ENCODE results near the gene SEPTIN2.

Gene SEPTIN2

GRCh38 chr2:241298673-241299072 lies 17.1 kb upstream of the SEPTIN2 start:
- H3K4me1 ChIP-seq = peaks cover 73% of the 10 kb centered on the region
- H3K9me3 ChIP-seq = 0 out of 2 replicates have a peak, but pooled peaks cover 2% of the 10 kb centered on the region
- peak overlapping the region; percentile 52 for H3K27ac ChIP-seq
- peak overlapping the region; percentile 71 for H3K4me2 ChIP-seq
- H3K27me3 ChIP-seq = no peaks in the 10 kb centered on the region
- peaks cover 17% of the 10 kb centered on the region for H3K36me3 ChIP-seq
- H4K20me1 ChIP-seq = peaks cover 85% of the 10 kb centered on the region
- H3K9ac ChIP-seq = peak overlapping the region; percentile 66
- no peak for TF ChIP-seq Cebpa-rat (IDR thresholded peaks at IDR 0.05)
- H3K4me3 ChIP-seq = 0 out of 2 replicates have a peak overlapping the region, but pooled peaks have one; percentile 7

GRCh38 chr2:241300000-241300399 lies 15.7 kb upstream of the SEPTIN2 start:
- Histone ChIP-seq H3K4me3 (no peak overlapping the region), H3K27ac (0 out of 2 replicates have a peak overlapping the region, but pooled peaks have one; percentile 12), H3K27me3 (no peaks in the 10 kb centered on the region), H3K36me3 (peaks cover 17% of the 10 kb centered on the region), H3K9me3 (0 out of 2 replicates have a peak, but pooled peaks cover 2% of the 10 kb centered on the region), H3K4me2 (peak overlapping the region; percentile 71), H3K4me1 (peaks cover 85% of the 10 kb centered on the region), H3K9ac (no peak overlapping the region), H4K20me1 (peaks cover 90% of the 10 kb centered on the region)
- TF ChIP-seq Cebpa-rat (IDR thresholded peaks at IDR 0.05) = no peak

- TF ChIP-seq Cebpa-rat (IDR thresholded peaks at IDR 0.05) = no peak
- Histone ChIP-seq H3K9ac (no peak overlapping the region), H4K20me1 (peaks cover 89% of the 10 kb centered on the region), H3K27me3 (no peaks in the 10 kb centered on the region), H3K4me1 (peaks cover 97% of the 10 kb centered on the region), H3K36me3 (0 out of 2 replicates have a peak, but pooled peaks cover 7% of the 10 kb centered on the region), H3K9me3 (no peaks in the 10 kb centered on the region), H3K27ac (no peak overlapping the region), H3K4me2 (peak overlapping the region; percentile 31), H3K4me3 (no peak overlapping the region)
Measured at GRCh38 chr2:241302083-241302482, 13.6 kb upstream of the SEPTIN2 start.

- Histone ChIP-seq H3K27me3 (no peaks in the 10 kb centered on the region), H4K20me1 (peaks cover 87% of the 10 kb centered on the region), H3K9me3 (no peaks in the 10 kb centered on the region), H3K4me3 (no peak overlapping the region), H3K27ac (no peak overlapping the region), H3K9ac (no peak overlapping the region), H3K4me2 (peak overlapping the region; percentile 31), H3K36me3 (no peaks in the 10 kb centered on the region), H3K4me1 (peaks cover 93% of the 10 kb centered on the region)
- no peak for TF ChIP-seq Cebpa-rat (IDR thresholded peaks at IDR 0.05)
Measured at GRCh38 chr2:241302759-241303651, 12.7 kb upstream of the SEPTIN2 start.

GRCh38 chr2:241304039-241304670 lies 11.6 kb upstream of the SEPTIN2 start:
- no peak overlapping the region for H3K4me3 ChIP-seq
- H3K4me2 ChIP-seq = peak overlapping the region; percentile 39; the same call in 1 of the 2 replicates
- H3K9me3 ChIP-seq = no peaks in the 10 kb centered on the region
- 0 out of 2 replicates have a peak, but pooled peaks cover 3% of the 10 kb centered on the region for H3K36me3 ChIP-seq
- no peak overlapping the region for H3K9ac ChIP-seq
- H3K4me1 ChIP-seq = peaks cover 93% of the 10 kb centered on the region
- peaks cover 87% of the 10 kb centered on the region for H4K20me1 ChIP-seq
- no peak for TF ChIP-seq Cebpa-rat (IDR thresholded peaks at IDR 0.05)
- no peaks in the 10 kb centered on the region for H3K27me3 ChIP-seq
- H3K27ac ChIP-seq = no peak overlapping the region

GRCh38 chr2:241307055-241307454 lies 8.7 kb upstream of the SEPTIN2 start:
- Histone ChIP-seq H3K9ac (no peak overlapping the region), H4K20me1 (peaks cover 79% of the 10 kb centered on the region), H3K4me3 (no peak overlapping the region), H3K9me3 (no peaks in the 10 kb centered on the region), H3K4me2 (no peak overlapping the region), H3K27ac (no peak overlapping the region), H3K4me1 (peaks cover 95% of the 10 kb centered on the region), H3K27me3 (no peaks in the 10 kb centered on the region), H3K36me3 (0 out of 2 replicates have a peak, but pooled peaks cover 3% of the 10 kb centered on the region)
- no peak for TF ChIP-seq Cebpa-rat (IDR thresholded peaks at IDR 0.05)

GRCh38 chr2:241308267-241308666 lies 7.5 kb upstream of the SEPTIN2 start:
- H3K27ac ChIP-seq = no peak overlapping the region
- H3K4me3 ChIP-seq = no peak overlapping the region
- H3K4me1 ChIP-seq = peaks cover 95% of the 10 kb centered on the region
- H3K9ac ChIP-seq = no peak overlapping the region
- H3K9me3 ChIP-seq = no peaks in the 10 kb centered on the region
- H3K36me3 ChIP-seq = 0 out of 2 replicates have a peak, but pooled peaks cover 3% of the 10 kb centered on the region
- no peak for TF ChIP-seq Cebpa-rat (IDR thresholded peaks at IDR 0.05)
- H4K20me1 ChIP-seq = peaks cover 67% of the 10 kb centered on the region
- no peak overlapping the region for H3K4me2 ChIP-seq
- H3K27me3 ChIP-seq = no peaks in the 10 kb centered on the region

GRCh38 chr2:241308832-241309500 lies 6.8 kb upstream of the SEPTIN2 start:
- Histone ChIP-seq H3K27me3 (no peaks in the 10 kb centered on the region), H3K4me1 (peaks cover 94% of the 10 kb centered on the region), H4K20me1 (peaks cover 60% of the 10 kb centered on the region), H3K36me3 (0 out of 2 replicates have a peak, but pooled peaks cover 3% of the 10 kb centered on the region), H3K27ac (peak overlapping the region; percentile 49; the same call in 1 of the 2 replicates), H3K4me2 (peak overlapping the region; percentile 78), H3K9ac (no peak overlapping the region), H3K9me3 (no peaks in the 10 kb centered on the region), H3K4me3 (no peak overlapping the region)
- TF ChIP-seq Cebpa-rat (IDR thresholded peaks at IDR 0.05) = no peak

GRCh38 chr2:241309684-241310117 lies 6.0 kb upstream of the SEPTIN2 start:
- H3K4me2 ChIP-seq = peak overlapping the region; percentile 78
- peak overlapping the region; percentile 31; the same call in 1 of the 2 replicates for H3K9ac ChIP-seq
- TF ChIP-seq Cebpa-rat (IDR thresholded peaks at IDR 0.05) = no peak
- no peak overlapping the region for H3K4me3 ChIP-seq
- H3K36me3 ChIP-seq = 0 out of 2 replicates have a peak, but pooled peaks cover 3% of the 10 kb centered on the region
- H3K27me3 ChIP-seq = no peaks in the 10 kb centered on the region
- peaks cover 53% of the 10 kb centered on the region for H4K20me1 ChIP-seq
- H3K27ac ChIP-seq = peak overlapping the region; percentile 49
- peaks cover 92% of the 10 kb centered on the region for H3K4me1 ChIP-seq
- H3K9me3 ChIP-seq = no peaks in the 10 kb centered on the region
